HepG2 (cell line): Measurements from ENCODE around the gene YIF1B. TPM values are rescaled to one million over a fixed set of nuclear protein-coding genes. Genes with fewer than 3 reads are reported as not detected.

Source experiments
- ATAC-seq: fragments of 200-7000 bp; cut with Tn5 transposase; 3 replicates; pipeline ENCODE4 v1.9.1; 2020; ENCODE audit warnings: mild to moderate bottlenecking, moderate library complexity
- BruUV-seq: library from RNA; stranded (reverse); fragments of 400-500 nt; replicated peaks from 2 replicates; lab custom pipeline; 2021; lab: Mats Ljungman, UMichigan
- CTCF ChIA-PET: fragments of 300-600 bp; formaldehyde crosslinking; extraction: SDS; loops from one replicate; lab custom pipeline; 2021; ENCODE audit warnings: low total read pairs, inconsistent platforms, low intra/inter-chr PET ratio; lab: Yijun Ruan, JAX
- POLR2A ChIA-PET: fragments of 350-600 bp; sonication (Branson Sonifier 250); formaldehyde crosslinking; loops from one replicate; lab custom pipeline; 2020; ENCODE audit warnings: antibody characterized with exemption, inconsistent platforms; lab: Yijun Ruan, JAX
- DNase-seq: peaks from one replicate; pipeline ENCODE4 v3.0.0-alpha.2; 2015; ENCODE audit warnings: low spot score
- FAIRE-seq: peaks from 3 replicates; lab custom pipeline; 2011; peaks lifted over from hg19 to GRCh38; lab: Jason Lieb, UNC
- H2AFZ ChIP-seq: one replicate; pipeline ENCODE4 v1.6.1; 2011; ENCODE audit warnings: low read length, inconsistent platforms
- H3K27ac ChIP-seq: fragments of 300-600 bp; 3 replicates; pipeline ENCODE4 v1.8.0; 2011; ENCODE audit warnings: mixed run types, mild to moderate bottlenecking, mixed read lengths, low read length, inconsistent platforms; ENCODE audit not compliant: insufficient read depth; ENCODE audit errors: extremely low read length
- H3K27me3 ChIP-seq, 2 experiments: fragments of 200-600 bp in 1 of 2; 2 replicates in 1 of 2; 3 replicates in 1 of 2; pipeline versions ENCODE4 v1.6.0 to v1.8.0; 2011; ENCODE audit warnings: low read length in 2 of 2, mild to moderate bottlenecking in 2 of 2, moderate library complexity in 2 of 2, inconsistent platforms in 1 of 2; ENCODE audit not compliant: insufficient read depth in 2 of 2, control insufficient read depth in 1 of 2
- H3K36me3 ChIP-seq, 2 experiments: fragments of 200-600 bp in 1 of 2; replicated peaks in 1 of 2; 2 replicates in 1 of 2; 3 replicates in 1 of 2; pipeline versions ENCODE4 v1.5.1 to v1.8.0; 2011; ENCODE audit warnings: low read length in 2 of 2, inconsistent platforms in 1 of 2; ENCODE audit not compliant: insufficient read depth in 2 of 2, control insufficient read depth in 1 of 2
- H3K4me1 ChIP-seq: 2 replicates; pipeline ENCODE4 v1.5.1; 2012; ENCODE audit warnings: low read length, inconsistent platforms; ENCODE audit not compliant: insufficient read depth
- H3K4me2 ChIP-seq: 2 replicates; pipeline ENCODE4 v1.6.0; 2011; ENCODE audit warnings: low read depth, low read length, inconsistent platforms
- H3K4me3 ChIP-seq, 3 experiments: fragments of 200-600 bp in 1 of 3; sonication (generic), shearing (Covaris generic) in 1 of 3; replicated peaks in 1 of 3; 2 replicates each; pipeline ENCODE4 v1.5.1; 2011 to 2016; ENCODE audit warnings: low read length in 3 of 3, inconsistent platforms in 2 of 3, low read depth in 2 of 3, mild to moderate bottlenecking in 2 of 3, control low read depth in 1 of 3, mixed read lengths in 1 of 3; ENCODE audit not compliant: insufficient read depth in 1 of 3
- H3K79me2 ChIP-seq: one replicate; pipeline ENCODE4 v1.6.1; 2011; ENCODE audit warnings: low read length, inconsistent platforms; ENCODE audit not compliant: insufficient read depth
- H3K9ac ChIP-seq: 2 replicates; pipeline ENCODE4 v1.6.0; 2011; ENCODE audit warnings: mild to moderate bottlenecking, low read depth, low read length, inconsistent platforms; ENCODE audit not compliant: insufficient read depth
- H3K9me3 ChIP-seq: 2 replicates; pipeline ENCODE4 v1.5.1; 2012; ENCODE audit warnings: mild to moderate bottlenecking, low read length
- H4K20me1 ChIP-seq: 2 replicates; pipeline ENCODE4 v1.6.0; 2011; ENCODE audit warnings: inconsistent platforms, mild to moderate bottlenecking, low read length, moderate library complexity; ENCODE audit not compliant: insufficient read depth
- CBX2 ChIP-seq, 2 experiments: fragments of 200-600 bp in 1 of 2; sonication (generic); formaldehyde crosslinking in 1 of 2; IDR thresholded peaks; 2 replicates each; pipeline versions ENCODE4 v1.7.0 to v1.8.1; 2018 to 2022; ENCODE audit warnings: low read depth in 2 of 2, low read length in 1 of 2, mild to moderate bottlenecking in 1 of 2, missing genetic modification reagents in 1 of 2
- ETV6 ChIP-seq: sonication (generic); formaldehyde crosslinking; conservative IDR thresholded peaks from 2 replicates; pipeline ENCODE4 v1.4.0; 2020; ENCODE audit warnings: missing genetic modification reagents
- ZMYM2 ChIP-seq: sonication (generic); formaldehyde crosslinking; IDR thresholded peaks from 2 replicates; pipeline ENCODE4 v1.8.0; 2022; ENCODE audit warnings: mild to moderate bottlenecking, missing genetic modification reagents
- ZNF773 ChIP-seq: sonication (generic); formaldehyde crosslinking; IDR thresholded peaks from 2 replicates; pipeline ENCODE4 v1.4.0; 2020; ENCODE audit warnings: missing genetic modification reagents, borderline replicate concordance
- ZNF780A ChIP-seq: sonication (generic); formaldehyde crosslinking; IDR thresholded peaks from 2 replicates; pipeline ENCODE4 v1.8.0; 2022; ENCODE audit warnings: mild to moderate bottlenecking, missing genetic modification reagents, moderate library complexity
- WGBS: methylation state at CpG from one replicate; pipeline ENCODE4 v1.1.6; 2017; ENCODE audit warnings: low lambda C conversion rate; 5-methylcytosine and 5-hydroxymethylcytosine counted together
- in situ Hi-C: cut with HindIII; loops from 2 replicates; pipeline ENCODE4 v1.10.0; 2017; ENCODE audit warnings: low pct_unique_long_range_greater_than_20kb; ENCODE audit not compliant: extremely low pct_ligation_motif_present
- intact Hi-C: fragments of 100-400 bp; cut with micrococcal nuclease; formaldehyde crosslinking; loops from one replicate; pipeline ENCODE4 v1.10.0; 2022; ENCODE audit not compliant: unreplicated experiment
- polyA plus RNA-seq, 8 experiments: library from polyadenylated mRNA; depleted of rRNA in 3 of 8; stranded (reverse) in 7 of 8; unstranded in 1 of 8; fragments of >200 nt; fragmentation: Illumina TruSeq in 4 of 8; extraction: Trizol in 4 of 8; gene quantifications; 2 replicates each; pipeline versions ENCODE4 v1.2.1 to v1.2.3, GENCODE V29; 2011 to 2016; ENCODE audit warnings: low read depth in 4 of 8, missing spikeins in 1 of 8, mixed read lengths in 1 of 8; ENCODE audit not compliant: insufficient read depth in 1 of 8
- total RNA-seq, 5 experiments: library from RNA; depleted of rRNA; stranded (reverse); fragments of >200 nt; fragmentation: Illumina TruSeq; extraction: Trizol; gene quantifications; 2 replicates each; pipeline ENCODE4 v1.2.3, GENCODE V29; 2016; ENCODE audit warnings: low read depth in 1 of 5
- TF ChIP-seq, protein P1 (sequence below): sonication (generic); formaldehyde crosslinking; IDR thresholded peaks from 2 replicates; pipeline ENCODE4 v1.4.0; 2020; ENCODE audit warnings: mild to moderate bottlenecking, low read depth, missing genetic modification reagents
- TF ChIP-seq, protein P2 (sequence below): sonication (generic); formaldehyde crosslinking; IDR thresholded peaks from 2 replicates; pipeline ENCODE4 v1.5.1; 2020; ENCODE audit warnings: missing genetic modification reagents, mild to moderate bottlenecking, borderline replicate concordance
- TF ChIP-seq, protein P3 (sequence below): sonication (generic); formaldehyde crosslinking; IDR thresholded peaks from 2 replicates; pipeline ENCODE4 v1.8.0; 2022; ENCODE audit warnings: mild to moderate bottlenecking, missing genetic modification reagents, moderate library complexity
- TF ChIP-seq, protein P4 (sequence below): sonication (generic); formaldehyde crosslinking; IDR thresholded peaks from 2 replicates; pipeline ENCODE4 v1.5.0; 2020; ENCODE audit warnings: mild to moderate bottlenecking, missing genetic modification reagents, borderline replicate concordance

The YIF1B gene
- total and polyA plus RNA-seq, 2 of the 13 experiments (the other 11 are each of a cell fraction or from before 2014, with no cell fraction given): 41.4 to 85.2 TPM

DNA sequence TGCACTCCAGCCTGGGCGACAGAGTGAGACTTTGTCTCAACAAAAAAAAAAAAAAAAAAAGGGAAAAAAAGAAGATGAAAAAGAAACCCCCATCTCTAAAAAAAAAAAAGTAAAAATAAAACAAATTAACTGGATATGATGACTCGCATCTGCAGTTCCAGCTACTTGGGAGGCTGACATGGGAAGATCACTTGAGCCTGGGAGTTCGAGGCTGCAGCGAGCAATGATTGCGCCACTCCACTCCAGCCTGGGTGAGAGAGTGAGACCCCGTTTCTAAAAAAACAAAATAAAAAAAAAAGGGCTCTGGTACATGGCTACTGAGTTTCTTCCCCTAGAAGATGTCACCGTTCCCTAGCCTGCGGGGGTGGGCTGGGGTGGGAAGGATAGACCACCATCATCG lies 17.5 kb upstream of the YIF1B start:
- BruUV-seq: no TSS peak
- DNase-seq (no peak), FAIRE-seq (no peak), ATAC-seq (no peak)
- ChIA-PET POLR2A (no interaction called here), CTCF (interaction anchor here (3.5 to 4.0 kb wide), 2 partner anchors 88 to 99 kb away, joined by 27 to 62 read pairs; no protein-coding TSS in a partner anchor)
- in situ Hi-C loops: loop anchor here (5.0 kb wide), 1 partner anchor 91 kb away; no protein-coding TSS in a partner anchor
- WGBS: 62% methylated on average over 9 of the region's 9 CpGs
- no peak overlapping the region for H3K9ac ChIP-seq
- H3K79me2 ChIP-seq: no peaks in the 10 kb centered on the region
- no peak overlapping the region for H2AFZ ChIP-seq
- intact Hi-C loops: no loop called here
- H4K20me1 ChIP-seq: no peaks in the 10 kb centered on the region
- no peaks in the 10 kb centered on the region for H3K4me1 ChIP-seq
- H3K4me3 ChIP-seq: no peak overlapping the region
- H3K27me3 ChIP-seq: no peaks in the 10 kb centered on the region
- H3K36me3 ChIP-seq: no peaks in the 10 kb centered on the region
- no peak overlapping the region for H3K27ac ChIP-seq
- H3K4me2 ChIP-seq: no peak overlapping the region
- H3K9me3 ChIP-seq: no peaks in the 10 kb centered on the region
- TF ChIP-seq, protein P1, sequence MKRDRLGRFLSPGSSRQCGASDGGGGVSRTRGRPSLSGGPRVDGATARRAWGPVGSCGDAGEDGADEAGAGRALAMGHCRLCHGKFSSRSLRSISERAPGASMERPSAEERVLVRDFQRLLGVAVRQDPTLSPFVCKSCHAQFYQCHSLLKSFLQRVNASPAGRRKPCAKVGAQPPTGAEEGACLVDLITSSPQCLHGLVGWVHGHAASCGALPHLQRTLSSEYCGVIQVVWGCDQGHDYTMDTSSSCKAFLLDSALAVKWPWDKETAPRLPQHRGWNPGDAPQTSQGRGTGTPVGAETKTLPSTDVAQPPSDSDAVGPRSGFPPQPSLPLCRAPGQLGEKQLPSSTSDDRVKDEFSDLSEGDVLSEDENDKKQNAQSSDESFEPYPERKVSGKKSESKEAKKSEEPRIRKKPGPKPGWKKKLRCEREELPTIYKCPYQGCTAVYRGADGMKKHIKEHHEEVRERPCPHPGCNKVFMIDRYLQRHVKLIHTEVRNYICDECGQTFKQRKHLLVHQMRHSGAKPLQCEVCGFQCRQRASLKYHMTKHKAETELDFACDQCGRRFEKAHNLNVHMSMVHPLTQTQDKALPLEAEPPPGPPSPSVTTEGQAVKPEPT (CRISPR knock-in tag): no peak
- no peak for TF ChIP-seq ZNF773
- no peak for TF ChIP-seq ZNF780A (CRISPR knock-in tag)
- TF ChIP-seq ETV6 (CRISPR knock-in tag): no peak
- no peak for TF ChIP-seq CBX2 (IDR thresholded peaks at IDR 0.05; ENCODE audit: low read depth, low read length)
- TF ChIP-seq CBX2 (CRISPR knock-in tag; IDR thresholded peaks at IDR 0.05; ENCODE audit: low read depth): no peak
- TF ChIP-seq, protein P2, sequence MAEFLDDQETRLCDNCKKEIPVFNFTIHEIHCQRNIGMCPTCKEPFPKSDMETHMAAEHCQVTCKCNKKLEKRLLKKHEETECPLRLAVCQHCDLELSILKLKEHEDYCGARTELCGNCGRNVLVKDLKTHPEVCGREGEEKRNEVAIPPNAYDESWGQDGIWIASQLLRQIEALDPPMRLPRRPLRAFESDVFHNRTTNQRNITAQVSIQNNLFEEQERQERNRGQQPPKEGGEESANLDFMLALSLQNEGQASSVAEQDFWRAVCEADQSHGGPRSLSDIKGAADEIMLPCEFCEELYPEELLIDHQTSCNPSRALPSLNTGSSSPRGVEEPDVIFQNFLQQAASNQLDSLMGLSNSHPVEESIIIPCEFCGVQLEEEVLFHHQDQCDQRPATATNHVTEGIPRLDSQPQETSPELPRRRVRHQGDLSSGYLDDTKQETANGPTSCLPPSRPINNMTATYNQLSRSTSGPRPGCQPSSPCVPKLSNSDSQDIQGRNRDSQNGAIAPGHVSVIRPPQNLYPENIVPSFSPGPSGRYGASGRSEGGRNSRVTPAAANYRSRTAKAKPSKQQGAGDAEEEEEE (CRISPR knock-in tag): no peak
- no peak for TF ChIP-seq ZMYM2
- TF ChIP-seq, protein P3, sequence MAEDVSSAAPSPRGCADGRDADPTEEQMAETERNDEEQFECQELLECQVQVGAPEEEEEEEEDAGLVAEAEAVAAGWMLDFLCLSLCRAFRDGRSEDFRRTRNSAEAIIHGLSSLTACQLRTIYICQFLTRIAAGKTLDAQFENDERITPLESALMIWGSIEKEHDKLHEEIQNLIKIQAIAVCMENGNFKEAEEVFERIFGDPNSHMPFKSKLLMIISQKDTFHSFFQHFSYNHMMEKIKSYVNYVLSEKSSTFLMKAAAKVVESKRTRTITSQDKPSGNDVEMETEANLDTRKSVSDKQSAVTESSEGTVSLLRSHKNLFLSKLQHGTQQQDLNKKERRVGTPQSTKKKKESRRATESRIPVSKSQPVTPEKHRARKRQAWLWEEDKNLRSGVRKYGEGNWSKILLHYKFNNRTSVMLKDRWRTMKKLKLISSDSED (CRISPR knock-in tag): no peak
- TF ChIP-seq, protein P4, sequence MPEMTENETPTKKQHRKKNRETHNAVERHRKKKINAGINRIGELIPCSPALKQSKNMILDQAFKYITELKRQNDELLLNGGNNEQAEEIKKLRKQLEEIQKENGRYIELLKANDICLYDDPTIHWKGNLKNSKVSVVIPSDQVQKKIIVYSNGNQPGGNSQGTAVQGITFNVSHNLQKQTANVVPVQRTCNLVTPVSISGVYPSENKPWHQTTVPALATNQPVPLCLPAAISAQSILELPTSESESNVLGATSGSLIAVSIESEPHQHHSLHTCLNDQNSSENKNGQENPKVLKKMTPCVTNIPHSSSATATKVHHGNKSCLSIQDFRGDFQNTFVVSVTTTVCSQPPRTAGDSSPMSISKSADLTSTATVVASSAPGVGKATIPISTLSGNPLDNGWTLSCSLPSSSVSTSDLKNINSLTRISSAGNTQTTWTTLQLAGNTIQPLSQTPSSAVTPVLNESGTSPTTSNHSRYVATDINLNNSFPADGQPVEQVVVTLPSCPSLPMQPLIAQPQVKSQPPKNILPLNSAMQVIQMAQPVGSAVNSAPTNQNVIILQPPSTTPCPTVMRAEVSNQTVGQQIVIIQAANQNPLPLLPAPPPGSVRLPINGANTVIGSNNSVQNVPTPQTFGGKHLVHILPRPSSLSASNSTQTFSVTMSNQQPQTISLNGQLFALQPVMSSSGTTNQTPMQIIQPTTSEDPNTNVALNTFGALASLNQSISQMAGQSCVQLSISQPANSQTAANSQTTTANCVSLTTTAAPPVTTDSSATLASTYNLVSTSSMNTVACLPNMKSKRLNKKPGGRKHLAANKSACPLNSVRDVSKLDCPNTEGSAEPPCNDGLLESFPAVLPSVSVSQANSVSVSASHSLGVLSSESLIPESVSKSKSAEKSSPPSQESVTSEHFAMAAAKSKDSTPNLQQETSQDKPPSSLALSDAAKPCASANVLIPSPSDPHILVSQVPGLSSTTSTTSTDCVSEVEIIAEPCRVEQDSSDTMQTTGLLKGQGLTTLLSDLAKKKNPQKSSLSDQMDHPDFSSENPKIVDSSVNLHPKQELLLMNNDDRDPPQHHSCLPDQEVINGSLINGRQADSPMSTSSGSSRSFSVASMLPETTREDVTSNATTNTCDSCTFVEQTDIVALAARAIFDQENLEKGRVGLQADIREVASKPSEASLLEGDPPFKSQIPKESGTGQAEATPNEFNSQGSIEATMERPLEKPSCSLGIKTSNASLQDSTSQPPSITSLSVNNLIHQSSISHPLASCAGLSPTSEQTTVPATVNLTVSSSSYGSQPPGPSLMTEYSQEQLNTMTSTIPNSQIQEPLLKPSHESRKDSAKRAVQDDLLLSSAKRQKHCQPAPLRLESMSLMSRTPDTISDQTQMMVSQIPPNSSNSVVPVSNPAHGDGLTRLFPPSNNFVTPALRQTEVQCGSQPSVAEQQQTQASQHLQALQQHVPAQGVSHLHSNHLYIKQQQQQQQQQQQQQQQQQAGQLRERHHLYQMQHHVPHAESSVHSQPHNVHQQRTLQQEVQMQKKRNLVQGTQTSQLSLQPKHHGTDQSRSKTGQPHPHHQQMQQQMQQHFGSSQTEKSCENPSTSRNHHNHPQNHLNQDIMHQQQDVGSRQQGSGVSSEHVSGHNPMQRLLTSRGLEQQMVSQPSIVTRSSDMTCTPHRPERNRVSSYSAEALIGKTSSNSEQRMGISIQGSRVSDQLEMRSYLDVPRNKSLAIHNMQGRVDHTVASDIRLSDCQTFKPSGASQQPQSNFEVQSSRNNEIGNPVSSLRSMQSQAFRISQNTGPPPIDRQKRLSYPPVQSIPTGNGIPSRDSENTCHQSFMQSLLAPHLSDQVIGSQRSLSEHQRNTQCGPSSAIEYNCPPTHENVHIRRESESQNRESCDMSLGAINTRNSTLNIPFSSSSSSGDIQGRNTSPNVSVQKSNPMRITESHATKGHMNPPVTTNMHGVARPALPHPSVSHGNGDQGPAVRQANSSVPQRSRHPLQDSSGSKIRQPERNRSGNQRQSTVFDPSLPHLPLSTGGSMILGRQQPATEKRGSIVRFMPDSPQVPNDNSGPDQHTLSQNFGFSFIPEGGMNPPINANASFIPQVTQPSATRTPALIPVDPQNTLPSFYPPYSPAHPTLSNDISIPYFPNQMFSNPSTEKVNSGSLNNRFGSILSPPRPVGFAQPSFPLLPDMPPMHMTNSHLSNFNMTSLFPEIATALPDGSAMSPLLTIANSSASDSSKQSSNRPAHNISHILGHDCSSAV (CRISPR knock-in tag): no peak
